ENCODE measurements around the gene CNGA3.
"Not testable (repeated sequence)": the region's sequence is repeated elsewhere in the genome, so short reads cannot be mapped to it uniquely, and the experiment has no call there.

CNGA3 gene

GRCh38 chr2:98432145-98432544 is 85.9 kb downstream of the CNGA3 start:
- no peak overlapping the region for H2AK5ac ChIP-seq (ENCODE audit: low read depth, low read length)

GRCh38 chr2:98433363-98433964 is 87.2 kb downstream of the CNGA3 start:
- Histone ChIP-seq H3K18ac (ENCODE audit: low read length) (no peak overlapping the region), H2BK12ac (ENCODE audit: low read length) (no peak overlapping the region), H3K23ac (ENCODE audit: low read depth, low read length, poor library complexity) (no peak overlapping the region), H2BK5ac (ENCODE audit: low read length) (no peak overlapping the region), H3K4me3 (ENCODE audit: low read length in 2 of 2) (no peak overlapping the region), H3K4ac (ENCODE audit: low read length) (no peak overlapping the region), H3K9ac (ENCODE audit: low read depth, low read length, poor library complexity) (no peak overlapping the region), H4K8ac (ENCODE audit: low read depth, low read length) (no peak overlapping the region), H3K27ac (replicated peaks; ENCODE audit: low read length) (no peak overlapping the region), H2AFZ (ENCODE audit: low read length) (no peak overlapping the region), H2AK5ac (ENCODE audit: low read depth, low read length) (no peak overlapping the region), H3K27me3 (ENCODE audit: control insufficient read depth in 3 of 3, insufficient read depth in 3 of 3, low read depth in 1 of 3, low read length in 3 of 3) (no peaks in the 10 kb centered on the region), H3K4me2 (ENCODE audit: insufficient read depth, low read length, poor library complexity, severe bottlenecking) (no peak overlapping the region), H2BK15ac (ENCODE audit: low read length) (no peak overlapping the region), H4K91ac (ENCODE audit: low read depth, low read length, poor library complexity) (no peak overlapping the region), H3K79me1 (ENCODE audit: low read depth, low read length) (no peaks in the 10 kb centered on the region), H2BK120ac (ENCODE audit: low read depth, low read length) (no peak overlapping the region), H3K14ac (ENCODE audit: low read length) (no peak overlapping the region), H3K36me3 (replicated peaks in 1 of 2; ENCODE audit: control insufficient read depth in 2 of 2, insufficient read depth in 2 of 2, low read length in 2 of 2) (no peaks in the 10 kb centered on the region), H3K9me3 (replicated peaks in 1 of 2; ENCODE audit: control insufficient read depth in 2 of 2, insufficient read depth in 1 of 2, low read depth in 1 of 2, low read length in 2 of 2) (peaks cover 3 to 22% of the 10 kb centered on the region in 2 donors), H3K4me1 (ENCODE audit: control insufficient read depth in 2 of 2, insufficient read depth in 1 of 2, low read depth in 1 of 2, low read length in 2 of 2) (no peaks in the 10 kb centered on the region)
- no CpG with 5 or more reads among the region's 2 CpGs for WGBS, 2 donors (ENCODE audit: extremely low coverage in 2 of 2, insufficient read length in 2 of 2, insufficient replicate concordance in 1 of 2)
- no peak for DNase-seq (ENCODE audit: low spot score)

More at GRCh38 chr2:98432145-98432544, 85.9 kb downstream of the CNGA3 start:
- H3K14ac ChIP-seq (ENCODE audit: low read length): no peak overlapping the region
- no peak overlapping the region for H3K23ac ChIP-seq (ENCODE audit: low read depth, low read length, poor library complexity)
- H3K27ac ChIP-seq (replicated peaks; ENCODE audit: low read length): no peak overlapping the region
- H3K9ac ChIP-seq (ENCODE audit: low read depth, low read length, poor library complexity): no peak overlapping the region
- no peak overlapping the region for H2BK12ac ChIP-seq (ENCODE audit: low read length)
- H2BK5ac ChIP-seq (ENCODE audit: low read length): no peak overlapping the region
- H3K4me3 ChIP-seq (ENCODE audit: low read length in 2 of 2): no peak overlapping the region
- no peak overlapping the region for H2BK15ac ChIP-seq (ENCODE audit: low read length)
- H4K8ac ChIP-seq (ENCODE audit: low read depth, low read length): no peak overlapping the region
- no peak overlapping the region for H4K91ac ChIP-seq (ENCODE audit: low read depth, low read length, poor library complexity)
- no peak overlapping the region for H3K4me2 ChIP-seq (ENCODE audit: insufficient read depth, low read length, poor library complexity, severe bottlenecking)
- no peak overlapping the region for H2AFZ ChIP-seq (ENCODE audit: low read length)
- H3K79me1 ChIP-seq (ENCODE audit: low read depth, low read length): no peaks in the 10 kb centered on the region
- H3K4me1 ChIP-seq (ENCODE audit: control insufficient read depth in 2 of 2, insufficient read depth in 1 of 2, low read depth in 1 of 2, low read length in 2 of 2): no peaks in the 10 kb centered on the region
- peaks cover 3 to 24% of the 10 kb centered on the region in 2 donors for H3K9me3 ChIP-seq (replicated peaks in 1 of 2; ENCODE audit: control insufficient read depth in 2 of 2, insufficient read depth in 1 of 2, low read depth in 1 of 2, low read length in 2 of 2)
- no peak overlapping the region for H3K4ac ChIP-seq (ENCODE audit: low read length)
- DNase-seq (ENCODE audit: low spot score): no peak
- H3K27me3 ChIP-seq (ENCODE audit: control insufficient read depth in 3 of 3, insufficient read depth in 3 of 3, low read depth in 1 of 3, low read length in 3 of 3): no peaks in the 10 kb centered on the region
- H3K36me3 ChIP-seq (replicated peaks in 1 of 2; ENCODE audit: control insufficient read depth in 2 of 2, insufficient read depth in 2 of 2, low read length in 2 of 2): no peaks in the 10 kb centered on the region
- no peak overlapping the region for H3K18ac ChIP-seq (ENCODE audit: low read length)
- no peak overlapping the region for H2BK120ac ChIP-seq (ENCODE audit: low read depth, low read length)

GRCh38 chr2:98434492-98434891 is 88.2 kb downstream of the CNGA3 start:
- H2BK120ac ChIP-seq (ENCODE audit: low read depth, low read length): no peak overlapping the region
- H3K9me3 ChIP-seq (replicated peaks in 1 of 2; ENCODE audit: control insufficient read depth in 2 of 2, insufficient read depth in 1 of 2, low read depth in 1 of 2, low read length in 2 of 2): peaks cover 3 to 21% of the 10 kb centered on the region in 2 donors
- H4K91ac ChIP-seq (ENCODE audit: low read depth, low read length, poor library complexity): no peak overlapping the region
- H3K4me3 ChIP-seq (ENCODE audit: low read length in 2 of 2): no peak overlapping the region
- H3K23ac ChIP-seq (ENCODE audit: low read depth, low read length, poor library complexity): no peak overlapping the region
- no peak overlapping the region for H3K14ac ChIP-seq (ENCODE audit: low read length)
- no peaks in the 10 kb centered on the region for H3K79me1 ChIP-seq (ENCODE audit: low read depth, low read length)
- H3K4me1 ChIP-seq (ENCODE audit: control insufficient read depth in 2 of 2, insufficient read depth in 1 of 2, low read depth in 1 of 2, low read length in 2 of 2): no peaks in the 10 kb centered on the region
- no peak overlapping the region for H2BK5ac ChIP-seq (ENCODE audit: low read length)
- H3K4ac ChIP-seq (ENCODE audit: low read length): no peak overlapping the region
- H3K27ac ChIP-seq (replicated peaks; ENCODE audit: low read length): no peak overlapping the region
- H3K18ac ChIP-seq (ENCODE audit: low read length): no peak overlapping the region
- no peak overlapping the region for H2BK12ac ChIP-seq (ENCODE audit: low read length)
- H3K36me3 ChIP-seq (replicated peaks in 1 of 2; ENCODE audit: control insufficient read depth in 2 of 2, insufficient read depth in 2 of 2, low read length in 2 of 2): no peaks in the 10 kb centered on the region
- no peak overlapping the region for H3K4me2 ChIP-seq (ENCODE audit: insufficient read depth, low read length, poor library complexity, severe bottlenecking)
- no peaks in the 10 kb centered on the region for H3K27me3 ChIP-seq (ENCODE audit: control insufficient read depth in 3 of 3, insufficient read depth in 3 of 3, low read depth in 1 of 3, low read length in 3 of 3)
- WGBS, 2 donors (ENCODE audit: extremely low coverage in 2 of 2, insufficient read length in 2 of 2, insufficient replicate concordance in 1 of 2): no CpG with 5 or more reads among the region's 3 CpGs
- no peak overlapping the region for H2AFZ ChIP-seq (ENCODE audit: low read length)
- H4K8ac ChIP-seq (ENCODE audit: low read depth, low read length): no peak overlapping the region
- no peak overlapping the region for H2AK5ac ChIP-seq (ENCODE audit: low read depth, low read length)
- no peak overlapping the region for H3K9ac ChIP-seq (ENCODE audit: low read depth, low read length, poor library complexity)
- no peak for DNase-seq (ENCODE audit: low spot score)
- H2BK15ac ChIP-seq (ENCODE audit: low read length): no peak overlapping the region

- not testable (repeated sequence) for H4K91ac ChIP-seq (ENCODE audit: low read depth, low read length, poor library complexity); DNase-seq (ENCODE audit: low spot score); H2BK120ac ChIP-seq (ENCODE audit: low read depth, low read length); H3K36me3 ChIP-seq (replicated peaks in 1 of 2; ENCODE audit: control insufficient read depth in 2 of 2, insufficient read depth in 2 of 2, low read length in 2 of 2); H3K23ac ChIP-seq (ENCODE audit: low read depth, low read length, poor library complexity); H3K18ac ChIP-seq (ENCODE audit: low read length); H2AFZ ChIP-seq (ENCODE audit: low read length); H2AK5ac ChIP-seq (ENCODE audit: low read depth, low read length); H3K27me3 ChIP-seq (ENCODE audit: control insufficient read depth in 3 of 3, insufficient read depth in 3 of 3, low read depth in 1 of 3, low read length in 3 of 3); H3K9ac ChIP-seq (ENCODE audit: low read depth, low read length, poor library complexity); H3K4me3 ChIP-seq (ENCODE audit: low read length in 2 of 2); H3K4me2 ChIP-seq (ENCODE audit: insufficient read depth, low read length, poor library complexity, severe bottlenecking); H3K79me1 ChIP-seq (ENCODE audit: low read depth, low read length); H2BK12ac ChIP-seq (ENCODE audit: low read length); H3K4ac ChIP-seq (ENCODE audit: low read length); H2BK15ac ChIP-seq (ENCODE audit: low read length); H3K27ac ChIP-seq (replicated peaks; ENCODE audit: low read length); H3K4me1 ChIP-seq (ENCODE audit: control insufficient read depth in 2 of 2, insufficient read depth in 1 of 2, low read depth in 1 of 2, low read length in 2 of 2); H2BK5ac ChIP-seq (ENCODE audit: low read length); H4K8ac ChIP-seq (ENCODE audit: low read depth, low read length); H3K14ac ChIP-seq (ENCODE audit: low read length)
- WGBS, 2 donors (ENCODE audit: extremely low coverage in 2 of 2, insufficient read length in 2 of 2, insufficient replicate concordance in 1 of 2): no CpG with 5 or more reads among the region's 4 CpGs
- H3K9me3 ChIP-seq (replicated peaks in 1 of 2; ENCODE audit: control insufficient read depth in 2 of 2, insufficient read depth in 1 of 2, low read depth in 1 of 2, low read length in 2 of 2): peaks cover 3 to 23% of the 10 kb centered on the region in 2 donors
Observed at GRCh38 chr2:98435670-98436069, 89.4 kb downstream of the CNGA3 start.

Measured in neuronal stem cell (in vitro differentiated cells).